HG02884 (cell line): ENCODE data around the gene PPP1R27.
A peak's percentile ranks its signal among the peaks of the same experiment; 100 is the strongest.

Source experiments
- ATAC-seq: cut with Tn5 transposase; IDR thresholded peaks from one replicate; pipeline ENCODE4 v1.9.1; 2021; ENCODE audit warnings: mild to moderate bottlenecking, moderate library complexity; ENCODE audit not compliant: unreplicated experiment

Gene PPP1R27

DNA sequence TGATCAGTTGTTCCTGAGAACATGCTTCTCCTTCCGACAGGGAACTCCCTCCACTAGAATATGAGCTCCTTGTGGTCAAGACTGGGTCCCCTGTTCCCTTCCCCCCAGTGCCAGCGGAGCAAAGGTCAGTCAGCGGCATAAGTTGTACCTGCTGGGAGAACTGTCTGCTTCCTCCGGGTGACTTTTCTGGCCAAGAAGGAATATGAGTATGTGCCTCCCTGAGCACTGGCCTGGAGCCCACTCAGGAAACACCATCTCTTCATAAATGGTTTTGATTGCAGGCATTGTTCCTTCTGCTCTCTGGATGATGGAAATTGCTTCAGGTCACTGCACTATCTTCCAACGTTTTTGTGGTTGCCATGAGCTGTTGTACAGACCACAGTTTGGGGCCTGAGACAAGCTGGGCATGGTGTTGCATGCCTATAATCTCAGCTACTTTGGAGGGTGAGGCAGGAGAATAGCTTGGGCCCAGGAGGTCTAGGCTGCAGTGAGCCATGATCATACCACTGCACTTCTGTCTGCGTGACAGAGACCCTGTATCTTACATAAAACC is 28.3 kb upstream of the PPP1R27 start:
- ATAC-seq: no peak

DNA sequence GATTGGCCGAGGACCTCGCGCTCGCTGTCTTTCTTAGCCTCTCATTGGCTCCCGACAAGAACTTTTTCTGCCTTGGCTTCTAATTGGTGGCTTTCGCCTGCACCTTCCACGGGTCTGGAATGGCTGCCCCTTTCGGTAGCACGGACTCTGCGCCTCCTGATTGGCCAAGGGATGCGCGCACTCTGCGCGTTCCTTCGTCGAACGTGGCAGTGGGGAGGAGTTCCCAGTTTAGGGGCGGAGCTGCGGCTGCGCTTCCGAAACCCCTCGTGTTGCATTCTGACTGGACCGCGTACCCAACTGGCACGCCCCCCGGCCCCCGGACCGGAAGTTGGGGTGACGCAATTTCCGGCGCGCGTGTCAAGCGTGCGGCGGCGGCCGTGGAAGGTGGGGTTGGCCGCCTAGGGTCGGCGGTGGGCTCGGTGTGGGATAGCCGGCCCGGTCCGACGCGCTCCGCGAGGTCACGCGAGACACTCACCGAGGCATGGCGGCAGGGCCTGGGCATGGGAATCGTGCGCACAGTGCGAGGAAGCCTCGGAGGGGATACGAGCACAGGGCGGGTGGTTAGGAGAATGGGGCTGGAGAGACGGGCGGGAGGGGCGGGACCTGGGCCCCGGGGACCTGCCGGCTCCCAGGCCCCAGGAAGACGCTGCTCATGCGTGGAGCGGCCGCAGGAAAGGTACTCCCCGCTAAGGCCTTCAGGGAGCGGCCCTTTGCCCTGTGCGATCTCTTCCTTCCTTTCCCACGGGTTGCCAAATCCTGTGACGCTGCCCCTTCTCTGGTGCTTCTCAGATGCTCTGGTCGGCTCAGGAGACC is 26.1 kb upstream of the PPP1R27 start:
- ATAC-seq: peak; percentile 77

DNA sequence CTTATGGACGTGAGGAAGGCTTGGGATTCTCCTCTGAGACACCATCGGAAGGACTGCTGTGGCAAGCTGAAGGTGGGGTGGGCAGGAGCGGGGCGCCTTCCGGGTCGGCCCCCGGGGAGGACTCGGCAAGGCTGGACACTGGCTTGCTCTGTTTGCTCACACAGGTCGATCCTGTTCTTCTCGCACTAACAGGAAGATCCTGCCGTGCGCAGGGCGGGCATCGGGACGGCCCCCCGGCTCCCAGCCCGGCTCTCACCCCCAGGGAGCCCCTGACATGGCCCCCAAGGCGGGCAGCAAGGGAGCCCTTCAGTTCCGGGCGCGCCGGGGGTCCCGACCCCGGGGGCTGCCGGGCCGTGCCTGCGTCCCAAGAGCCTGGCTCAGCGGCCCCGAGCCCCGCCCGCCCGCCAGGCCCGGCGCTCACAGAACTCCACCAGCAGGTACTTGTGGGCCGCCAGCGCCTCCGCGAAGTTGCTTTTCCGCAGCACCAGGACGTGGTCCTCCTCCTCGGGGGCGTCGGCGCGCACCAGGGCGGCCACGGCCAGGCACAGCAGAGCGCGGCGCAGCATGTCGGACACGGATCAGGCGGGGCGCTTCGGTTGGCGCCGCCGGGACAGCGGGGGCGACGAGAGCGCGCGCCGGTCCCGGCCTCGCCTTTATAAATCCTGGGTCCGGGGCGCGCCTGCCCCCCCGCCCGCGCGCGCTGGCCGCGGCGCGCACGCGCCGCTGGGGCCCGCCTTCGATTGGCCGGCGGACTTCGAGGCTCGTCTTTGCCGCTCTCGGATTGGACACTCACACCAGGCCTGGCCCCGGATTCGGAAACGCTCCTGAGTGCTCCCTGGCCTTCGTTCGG is 25.3 kb upstream of the PPP1R27 start, which contains the start of gene P4HB:
Gene P4HB (minus strand): TSS at position 630 of the 850 bp plus-strand sequence. CDS start 64 bp downstream, at position 566.
- ATAC-seq: no peak

DNA sequence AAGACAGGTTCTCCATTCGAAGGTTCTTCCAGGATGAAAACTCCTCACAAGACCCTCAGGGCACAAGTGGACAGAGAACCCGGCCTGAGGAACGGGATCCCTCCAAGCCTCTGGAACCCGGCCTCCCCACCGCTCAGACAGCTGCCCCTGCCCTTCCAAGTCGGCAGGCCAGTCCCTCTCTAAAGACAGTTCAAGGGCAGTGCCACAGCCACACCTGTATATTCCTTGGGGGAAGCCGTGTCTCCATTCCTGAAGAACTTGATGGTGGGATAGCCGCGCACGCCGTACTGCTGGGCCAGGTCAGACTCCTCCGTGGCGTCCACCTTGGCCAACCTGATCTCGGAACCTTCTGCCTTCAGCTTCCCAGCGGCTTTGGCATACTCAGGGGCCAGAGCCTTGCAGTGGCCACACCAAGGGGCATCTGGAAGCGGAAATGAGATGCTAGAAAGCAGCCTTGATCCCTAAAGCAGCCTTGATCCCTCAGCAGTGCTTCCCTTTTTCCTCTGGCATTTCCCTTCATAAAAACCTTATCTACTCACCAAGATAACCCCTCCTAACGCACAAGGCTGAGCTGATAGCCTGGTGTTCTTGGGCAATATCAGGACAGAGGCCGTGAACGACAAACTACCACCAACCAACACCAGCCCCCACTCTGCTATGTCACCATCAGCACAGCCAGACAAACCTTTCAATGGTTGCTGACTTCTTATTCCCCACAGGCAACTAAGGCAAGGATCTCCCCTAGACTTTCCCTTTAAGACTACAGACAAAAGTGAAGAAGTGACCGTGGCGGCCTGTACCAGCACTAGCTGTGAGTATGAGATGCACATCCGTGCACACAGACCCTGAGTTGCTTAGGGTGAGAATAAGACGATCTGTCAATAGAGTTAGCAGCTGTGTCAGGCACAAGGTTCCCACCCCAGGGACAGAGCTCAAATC is 24.4 kb upstream of the PPP1R27 start:
- no peak for ATAC-seq

DNA sequence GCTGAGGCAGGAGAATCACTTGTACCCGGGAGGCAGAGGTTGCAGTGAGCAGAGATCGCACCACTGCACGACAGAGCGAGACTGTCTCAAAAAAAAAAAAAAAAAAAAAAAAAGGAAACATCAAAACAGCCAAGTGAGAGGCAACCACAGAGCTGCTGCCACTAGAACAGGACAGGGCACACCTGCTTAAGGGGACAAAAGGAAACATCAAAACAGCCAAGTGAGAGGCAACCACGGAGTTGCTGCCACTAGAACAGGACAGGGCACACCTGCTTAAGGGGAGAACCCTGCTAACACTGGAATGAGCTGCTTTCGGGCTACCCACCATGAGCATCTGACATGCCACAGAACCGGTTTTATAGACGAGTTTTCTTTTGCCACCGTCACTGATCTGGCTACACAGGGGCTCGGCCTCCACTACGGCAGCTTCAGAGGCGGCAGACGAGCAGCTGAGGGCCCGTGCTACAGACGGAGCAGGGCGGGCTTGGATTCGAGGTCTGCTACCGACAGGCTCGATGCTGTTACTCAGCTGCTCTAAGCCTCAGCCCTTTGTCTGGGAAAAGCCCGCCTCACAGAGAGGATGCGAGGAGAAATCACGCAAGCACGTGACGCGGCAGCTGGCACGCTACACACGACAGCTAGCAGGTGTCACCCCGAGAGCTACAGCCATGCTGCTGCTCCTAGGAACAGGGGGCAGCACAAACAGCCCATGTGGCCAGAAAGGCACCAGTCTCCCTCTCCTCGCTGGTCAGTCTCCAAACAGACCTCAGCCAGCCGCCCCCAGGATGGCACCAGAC is 23.5 kb upstream of the PPP1R27 start:
- no peak for ATAC-seq

DNA sequence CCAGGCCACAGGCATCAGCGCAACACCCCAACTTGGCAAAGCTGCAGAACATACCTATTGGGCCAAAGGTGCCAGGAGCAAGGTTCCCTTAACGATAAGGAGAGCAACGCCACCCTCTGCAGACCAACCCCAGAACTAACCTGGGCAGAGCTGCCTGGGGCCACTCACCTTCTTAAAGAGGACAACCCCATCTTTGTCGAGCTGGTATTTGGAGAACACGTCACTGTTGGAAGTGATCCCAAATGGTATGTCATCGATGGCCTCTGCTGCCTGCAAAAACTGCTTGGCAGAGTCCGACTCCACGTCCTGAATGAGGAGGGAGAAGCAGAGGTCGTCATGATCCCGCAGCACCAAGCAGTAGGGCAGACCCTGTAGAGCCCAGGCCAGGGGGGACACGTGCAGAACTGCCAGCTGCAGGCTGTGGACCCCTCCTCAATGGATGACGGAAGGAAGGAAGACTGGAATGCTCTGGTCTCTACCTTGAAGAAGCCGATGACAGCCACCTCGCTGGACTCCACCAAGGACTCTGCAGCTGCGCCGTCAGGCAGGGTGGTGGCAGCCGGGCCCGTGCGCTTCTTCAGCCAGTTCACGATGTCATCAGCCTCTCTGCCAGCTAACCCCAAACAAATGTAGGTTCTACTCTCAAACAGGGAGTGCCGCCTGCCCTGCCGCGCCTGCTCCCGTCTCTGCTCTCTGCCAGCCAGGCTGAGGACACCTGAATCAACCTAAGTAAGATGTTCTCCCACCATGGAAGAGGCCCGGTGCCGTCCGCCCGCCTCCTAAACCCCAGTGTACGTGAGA is 20.3 kb upstream of the PPP1R27 start:
- ATAC-seq: no peak

DNA sequence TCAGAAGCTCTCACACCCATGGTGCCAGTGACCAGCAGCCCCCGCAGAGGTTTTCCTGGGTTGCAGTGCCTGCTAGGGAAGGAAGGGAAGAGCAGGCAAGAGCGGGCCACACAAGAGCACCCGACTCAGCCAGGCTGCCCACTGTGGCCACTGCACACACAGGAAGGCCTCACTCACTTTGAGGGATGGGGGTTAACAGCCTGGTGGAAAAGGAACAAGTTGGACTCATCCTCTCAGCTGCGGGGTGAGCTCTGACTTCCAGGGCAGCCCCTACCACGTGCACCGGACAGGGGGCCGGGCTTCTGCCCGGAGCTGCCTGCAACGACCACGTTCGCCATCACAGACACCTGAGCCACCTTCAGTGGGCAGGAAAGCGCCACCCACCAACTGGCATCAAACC is 17.4 kb upstream of the PPP1R27 start:
- no peak for ATAC-seq

DNA sequence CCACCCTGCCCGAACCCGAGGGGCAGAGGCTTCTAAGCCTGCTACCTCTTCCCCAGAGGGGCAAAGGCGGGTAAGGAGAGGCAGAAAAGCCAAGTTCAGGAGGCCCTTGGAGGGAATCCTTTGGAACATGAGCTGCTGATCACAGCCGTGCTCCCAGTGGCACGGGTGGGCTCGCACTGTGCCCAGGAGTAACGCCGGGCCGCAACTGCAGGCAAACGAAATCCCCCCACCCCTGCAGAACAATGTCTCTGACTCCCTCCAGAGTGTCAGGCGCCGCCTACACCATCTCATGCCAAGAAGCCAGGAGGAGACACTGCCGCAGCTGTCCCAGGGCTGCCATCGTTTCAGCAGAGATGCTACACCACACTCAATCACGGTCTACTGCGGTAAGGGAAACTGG is 16.6 kb upstream of the PPP1R27 start:
- ATAC-seq: no peak

DNA sequence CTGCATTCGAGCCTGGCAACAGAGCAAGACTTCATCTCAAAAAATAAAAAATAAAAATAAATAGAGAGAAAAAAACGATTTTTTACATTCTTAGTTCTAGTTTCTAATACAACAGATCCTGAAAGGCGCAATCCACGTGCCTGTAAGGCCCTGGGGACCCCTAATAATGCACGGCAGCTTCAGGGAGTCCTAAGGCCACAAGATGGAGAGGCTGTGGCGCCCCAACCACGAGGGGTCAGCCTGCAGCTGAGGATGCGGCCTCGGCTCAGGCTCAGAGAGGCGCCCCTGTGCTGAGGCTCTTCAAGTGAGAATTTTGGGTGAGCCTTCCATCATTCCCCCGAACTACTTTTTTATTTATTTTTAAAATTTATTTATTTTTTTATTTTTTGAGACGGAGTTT is 14.6 kb upstream of the PPP1R27 start:
- ATAC-seq: no peak

DNA sequence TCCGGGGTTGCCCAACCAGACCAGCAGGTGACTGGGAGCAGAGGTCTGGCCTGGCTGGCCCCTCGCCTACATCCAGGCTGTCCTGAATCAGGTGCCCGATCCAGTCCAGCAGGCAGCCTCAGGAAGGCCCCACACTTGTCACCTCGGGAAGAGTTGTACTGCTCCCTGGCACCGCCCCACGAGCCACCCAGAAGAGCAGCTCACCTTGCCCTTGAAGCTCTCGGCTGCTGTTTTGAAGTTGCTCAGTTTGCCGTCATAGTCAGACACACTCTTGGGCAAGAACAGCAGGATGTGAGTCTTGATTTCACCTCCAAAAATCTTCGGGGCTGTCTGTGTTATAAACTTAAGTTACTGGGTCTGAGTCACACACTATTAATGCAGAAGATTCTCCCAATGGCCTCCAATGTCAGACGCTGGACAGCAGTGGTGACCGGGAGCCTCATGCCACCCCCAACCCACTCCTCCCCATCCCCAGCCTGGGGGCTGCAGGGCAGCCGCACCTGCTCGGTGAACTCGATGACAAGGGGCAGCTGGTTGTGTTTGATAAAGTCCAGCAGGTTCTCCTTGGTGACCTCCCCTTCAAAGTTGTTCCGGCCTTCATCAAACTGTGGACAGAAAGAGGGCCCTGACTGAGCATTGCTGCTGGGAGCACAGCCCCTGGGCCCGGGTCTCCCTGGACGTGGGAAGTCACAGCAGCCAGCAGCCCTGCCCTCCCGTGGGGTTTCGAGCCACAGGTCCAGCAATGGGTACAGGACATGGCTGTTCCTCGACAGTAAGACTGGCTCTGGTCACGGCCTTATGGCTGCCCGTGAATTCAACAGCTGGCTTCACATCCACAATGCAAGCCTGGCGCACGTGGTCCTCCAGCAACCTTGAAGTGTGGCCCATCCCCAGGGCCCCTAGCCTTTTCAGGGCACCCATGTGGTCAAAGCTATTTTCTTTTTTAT is 12.2 kb upstream of the PPP1R27 start:
- ATAC-seq: no peak

DNA sequence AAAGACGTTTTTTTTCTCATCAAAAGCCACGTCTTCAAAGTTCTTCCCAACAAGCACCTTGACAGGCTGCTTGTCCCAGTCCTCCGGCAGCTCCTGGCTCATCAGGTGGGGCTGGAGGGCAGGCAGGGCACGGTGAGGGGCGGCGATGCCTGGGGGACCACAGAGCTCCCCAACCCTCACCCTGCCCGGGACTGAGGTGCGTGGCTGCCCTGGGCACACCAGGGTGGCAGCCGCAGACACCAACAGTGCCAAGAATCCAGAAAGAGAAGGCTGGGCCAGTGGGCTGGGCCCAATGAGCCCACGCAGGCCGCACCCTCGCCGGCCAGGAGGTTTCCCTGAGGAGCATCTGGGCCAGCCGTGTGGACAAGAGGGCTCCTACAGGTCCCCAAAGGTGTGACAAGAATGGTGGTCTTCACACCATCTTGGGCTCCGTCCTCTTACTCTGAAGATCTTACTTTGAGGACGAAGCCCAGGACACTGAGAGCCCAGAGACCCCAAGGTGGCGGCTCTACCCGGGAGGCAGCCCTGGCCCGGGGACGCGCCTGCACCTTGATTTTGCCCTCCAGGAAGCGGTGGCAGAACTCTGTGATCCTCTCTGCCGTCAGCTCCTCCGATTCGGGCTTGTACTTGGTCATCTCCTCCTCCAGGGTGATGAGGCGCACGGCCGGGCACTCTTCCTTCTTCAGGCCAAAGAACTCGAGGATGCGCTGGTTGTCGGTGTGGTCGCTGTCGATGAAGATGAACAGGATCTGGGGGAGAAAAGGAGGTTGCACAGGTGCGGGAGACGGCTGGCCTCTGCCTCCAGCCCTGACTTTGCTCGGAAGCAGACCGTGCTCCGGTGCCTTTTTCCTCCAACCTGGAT is 11.3 kb upstream of the PPP1R27 start:
- ATAC-seq: no peak

DNA sequence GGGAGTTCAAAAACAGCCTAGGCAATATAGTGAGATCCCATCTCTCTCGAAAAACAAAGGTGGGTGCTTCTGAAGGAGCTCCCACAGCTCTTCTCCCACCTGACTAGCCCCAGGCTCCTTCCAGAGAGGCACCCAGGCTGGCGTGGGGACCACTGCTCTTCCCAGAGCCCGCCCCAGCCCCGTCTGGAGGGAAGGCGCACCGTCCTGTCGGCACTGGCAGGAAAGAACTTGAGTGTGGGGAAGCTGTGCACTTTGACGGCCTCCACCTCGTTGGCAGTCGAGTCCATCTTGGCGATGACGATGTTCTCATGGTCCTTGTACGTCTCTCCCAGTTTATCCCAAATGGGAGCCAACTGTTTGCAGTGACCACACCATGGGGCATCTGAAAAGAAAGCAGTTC is 10.5 kb upstream of the PPP1R27 start:
- ATAC-seq: no peak

DNA sequence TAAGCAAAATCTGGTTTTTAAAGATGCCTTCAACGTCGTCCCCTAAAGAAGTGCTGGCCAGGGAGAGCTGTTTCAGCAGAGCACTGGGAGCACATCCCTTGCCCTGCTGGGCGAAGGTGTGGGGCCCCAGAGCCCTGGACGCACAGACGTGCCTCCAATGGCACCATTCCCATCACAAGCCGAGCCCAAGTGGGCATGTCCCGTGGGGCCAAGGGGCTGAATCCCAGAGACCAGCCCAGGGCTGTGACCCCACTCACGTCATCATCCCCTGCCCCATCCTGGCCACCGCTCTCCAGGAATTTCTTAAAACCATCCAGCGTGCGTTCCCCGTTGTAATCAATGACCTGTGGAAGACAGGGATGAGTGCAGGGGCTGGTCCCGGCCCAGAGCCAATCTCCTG is 10.0 kb upstream of the PPP1R27 start:
- ATAC-seq: no peak

DNA sequence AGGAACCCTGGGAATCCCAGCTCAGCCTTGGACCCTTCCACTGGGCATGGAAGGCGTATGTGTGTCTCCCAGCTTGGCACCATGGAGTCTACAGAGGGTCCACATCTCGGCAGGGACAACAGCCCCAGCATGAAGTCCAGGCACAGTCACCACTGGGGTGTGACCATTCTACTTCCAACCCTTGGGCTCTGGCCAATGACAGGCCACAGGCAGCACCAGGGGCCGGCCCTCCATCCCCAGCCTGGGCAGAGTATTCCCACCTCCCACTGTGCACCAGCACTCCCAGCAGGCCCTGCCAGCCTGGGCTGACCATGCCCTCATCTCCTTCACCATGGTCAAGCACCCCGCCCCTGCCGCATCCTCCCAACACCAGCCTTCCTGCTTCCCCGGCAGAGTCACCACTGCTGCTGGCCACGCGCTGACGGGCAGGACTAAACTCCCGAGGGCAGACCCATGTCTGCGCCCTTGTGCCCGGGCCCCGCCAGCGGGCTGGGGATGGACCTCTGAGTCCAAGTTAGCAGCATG is 9.5 kb upstream of the PPP1R27 start:
- ATAC-seq: no peak

DNA sequence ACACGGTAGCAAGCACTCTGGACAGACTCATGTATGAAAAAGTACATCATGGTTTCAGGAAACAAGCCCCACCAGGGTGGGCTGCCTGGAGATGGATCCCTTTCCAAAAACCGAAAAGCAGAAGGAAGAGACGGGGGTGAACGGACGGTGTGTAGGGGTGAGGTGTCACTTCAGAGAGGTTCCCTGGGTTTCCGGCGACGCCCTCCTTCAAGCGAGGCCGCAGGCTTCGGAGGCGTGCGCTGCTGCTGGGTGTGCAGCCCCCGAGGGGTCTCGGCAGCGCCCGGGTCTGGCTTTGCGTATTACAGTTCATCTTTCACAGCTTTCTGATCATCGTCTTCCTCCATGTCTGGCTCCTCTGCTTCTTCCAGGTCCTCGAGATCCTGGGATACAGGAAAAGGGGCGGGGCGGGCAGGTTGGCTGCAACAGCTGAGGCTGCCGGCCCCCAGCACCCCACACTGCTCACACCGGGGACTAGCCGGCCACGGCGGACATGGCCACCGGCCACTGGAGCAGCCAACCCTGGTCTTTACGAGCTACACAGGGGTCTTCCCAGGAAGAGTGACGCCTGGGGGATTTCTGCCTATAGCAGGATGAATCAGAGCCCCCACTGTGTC is 9.0 kb upstream of the PPP1R27 start:
- no peak for ATAC-seq
